GM08714 (cell line): ENCODE measurements around the gene AKR1C8.

Source experiments
- H3K4me3 ChIP-seq: fragments of 200-500 bp; sonication (Bioruptor generic); 2 replicates; pipeline ENCODE4 v1.5.1; 2014; ENCODE audit warnings: mild to moderate bottlenecking, low read length, inconsistent platforms
- ZNF274 ChIP-seq: IDR thresholded peaks from 2 replicates; pipeline ENCODE4 v1.6.1; 2012; ENCODE audit warnings: mild to moderate bottlenecking, low read depth, low read length

AKR1C8 gene

GRCh38 chr10:5105626-5106025 lies 79.3 kb downstream of the AKR1C8 start:
- TF ChIP-seq ZNF274, result no peak
- H3K4me3 ChIP-seq, result no peak overlapping the region
